K562 (cell line): ENCODE data around the gene ZMIZ1. TPM values are rescaled to one million over a fixed set of nuclear protein-coding genes. Genes with fewer than 3 reads are reported as not detected.

ENCODE experiments used
- ARHGAP35 ChIP-seq: fragments of 450-650 bp; IDR thresholded peaks from 2 replicates; pipeline ENCODE4 v1.6.1; 2018; ENCODE audit not compliant: partially characterized antibody
- BDP1 ChIP-seq: IDR thresholded peaks from 3 replicates; pipeline ENCODE4 v1.6.1; 2011; ENCODE audit not compliant: insufficient read length, insufficient read depth
- CREM ChIP-seq: IDR thresholded peaks from 2 replicates; pipeline ENCODE4 v1.6.1; 2014; ENCODE audit warnings: antibody characterized with exemption, low read depth
- ELK3 ChIP-seq: fragments of 450-650 bp; formaldehyde crosslinking; IDR thresholded peaks from 2 replicates; pipeline ENCODE4 v1.4.0; 2020; ENCODE audit warnings: mild to moderate bottlenecking
- GTF2A2 ChIP-seq: IDR thresholded peaks from 2 replicates; pipeline ENCODE4 v1.6.1; 2016; ENCODE audit warnings: mild to moderate bottlenecking, missing genetic modification characterization, missing compliant biosample characterization
- ILK ChIP-seq: fragments of 450-650 bp; IDR thresholded peaks from 2 replicates; pipeline ENCODE4 v1.6.1; 2016; ENCODE audit warnings: missing genetic modification characterization, low read depth, mild to moderate bottlenecking, missing compliant biosample characterization, moderate library complexity, borderline replicate concordance
- LARP7 ChIP-seq: fragments of 450-650 bp; IDR thresholded peaks from 2 replicates; pipeline ENCODE4 v1.6.1; 2016
- MITF ChIP-seq: IDR thresholded peaks from 2 replicates; pipeline ENCODE4 v1.6.1; 2014; ENCODE audit warnings: antibody characterized with exemption
- MTF1 ChIP-seq: fragments of 250-450 bp; sonication (Bioruptor Pico); IDR thresholded peaks from 2 replicates; pipeline ENCODE4 v1.9.0; 2021; ENCODE audit warnings: moderate library complexity, mild to moderate bottlenecking, inconsistent platforms, borderline replicate concordance
- PATZ1 ChIP-seq: fragments of 250-450 bp; sonication (Bioruptor Pico); IDR thresholded peaks from 2 replicates; pipeline ENCODE4 v1.5.0; 2020; ENCODE audit warnings: mild to moderate bottlenecking, borderline replicate concordance
- RBM25 ChIP-seq: fragments of 200-400 bp; formaldehyde crosslinking; IDR thresholded peaks from 2 replicates; pipeline ENCODE4 v1.6.1; 2018; ENCODE audit warnings: low read length, low read depth, moderate library complexity; ENCODE audit not compliant: severe bottlenecking
- SAFB ChIP-seq: fragments of 200-400 bp; formaldehyde crosslinking; IDR thresholded peaks from 2 replicates; pipeline ENCODE4 v1.6.1; 2017; ENCODE audit warnings: low read depth, low read length, borderline replicate concordance
- SPI1 ChIP-seq: IDR thresholded peaks from 2 replicates; pipeline ENCODE4 v1.6.1; 2011; ENCODE audit warnings: low read depth, low read length, control low read depth, borderline replicate concordance
- ZBTB34 ChIP-seq: fragments of 250-450 bp; sonication (Bioruptor Pico); IDR thresholded peaks from 2 replicates; pipeline ENCODE4 v1.8.0; 2021; ENCODE audit warnings: mild to moderate bottlenecking, moderate library complexity
- ZNF263 ChIP-seq: sonication (generic); formaldehyde crosslinking; IDR thresholded peaks from 2 replicates; pipeline ENCODE4 v1.8.0; 2022; ENCODE audit warnings: mild to moderate bottlenecking, missing genetic modification reagents, borderline replicate concordance
- ZNF277 ChIP-seq: fragments of 250-450 bp; sonication (Bioruptor Pico); IDR thresholded peaks from 2 replicates; pipeline ENCODE4 v1.8.0; 2022; ENCODE audit warnings: inconsistent platforms, mild to moderate bottlenecking, moderate library complexity, borderline replicate concordance
- ZNF408 ChIP-seq: fragments of 250-450 bp; sonication (Bioruptor Pico); IDR thresholded peaks from 2 replicates; pipeline ENCODE4 v1.4.0; 2020; ENCODE audit warnings: low read depth, mild to moderate bottlenecking, moderate library complexity
- ZNF583 ChIP-seq: fragments of 250-450 bp; sonication (Bioruptor Pico); IDR thresholded peaks from 2 replicates; pipeline ENCODE4 v1.4.0; 2020
- ZNF589 ChIP-seq: fragments of 200-800 bp; sonication (Bioruptor generic); IDR thresholded peaks from 2 replicates; pipeline ENCODE4 v1.6.1; 2016; ENCODE audit warnings: low read depth, missing genetic modification characterization, missing compliant biosample characterization
- polyA plus RNA-seq, 8 experiments: library from polyadenylated mRNA; depleted of rRNA in 4 of 8; stranded (reverse) in 5 of 8; unstranded in 3 of 8; fragments of >200 nt; fragmentation: Nextera tagmentation in 2 of 8; fragmentation: Illumina TruSeq in 1 of 8; extraction: Ambion mirVana in 2 of 8; extraction: Trizol in 1 of 8; gene quantifications; 2 replicates each; pipeline versions ENCODE4 v1.2.1 to v1.2.3, GENCODE V29; 2011 to 2014; ENCODE audit warnings: inconsistent platforms in 1 of 8, missing spikeins in 1 of 8
- total RNA-seq, 7 experiments: library from RNA; depleted of rRNA in 6 of 7; stranded (reverse); fragments of >200 nt in 6 of 7; fragmentation: Illumina TruSeq in 2 of 7; extraction: Trizol in 2 of 7; gene quantifications; 2 replicates each; pipeline versions ENCODE4 v1.2.1 to v1.2.3, GENCODE V29; 2011 to 2021; ENCODE audit warnings: low replicate concordance in 1 of 7

The ZMIZ1 gene
- total and polyA plus RNA-seq, 9 of the 15 experiments (the other 6 are each of a cell fraction or from before 2014, with no cell fraction given), result 1.0 to 37.3 (median 4.3) TPM

- TF ChIP-seq GTF2A2 (tag), result no peak; the same call in 1 of the 2 replicates
- peak; percentile 58; the same call in 1 of the 2 replicates for TF ChIP-seq CREM
- no peak for TF ChIP-seq LARP7
- no peak for TF ChIP-seq MTF1 (CRISPR knock-in tag)
- no peak for TF ChIP-seq ELK3 (CRISPR knock-in tag)
- TF ChIP-seq SAFB, result peak; percentile 50; the same call in 1 of the 2 replicates
- TF ChIP-seq ZBTB34, result no peak
- no peak for TF ChIP-seq BDP1
- TF ChIP-seq PATZ1 (CRISPR knock-in tag), result no peak
- no peak for TF ChIP-seq ARHGAP35
- TF ChIP-seq MITF, result no peak
- no peak for TF ChIP-seq SPI1
- TF ChIP-seq ZNF263 (CRISPR knock-in tag), result peak; percentile 20; the same call in 1 of the 2 replicates
- no peak for TF ChIP-seq ILK (tag)
- no peak for TF ChIP-seq ZNF408 (CRISPR knock-in tag)
- 0 out of 2 replicates have a peak, but pooled peaks have one; percentile 21 for TF ChIP-seq ZNF589 (CRISPR knock-in tag)
- TF ChIP-seq RBM25, result peak; percentile 47
- no peak for TF ChIP-seq ZNF277 (CRISPR knock-in tag)
- TF ChIP-seq ZNF583 (CRISPR knock-in tag), result no peak
Measured at GRCh38 chr10:79068562-79069324, at the start of gene ZMIZ1 (continued).
